Choroid plexus epithelial cell (primary cell): ENCODE results near the gene TRMU.
A peak's percentile ranks its signal among the peaks of the same experiment; 100 is the strongest.

Experiments
- DNase-seq: peaks from one replicate; pipeline ENCODE4 v3.0.0-alpha.2; 2010; ENCODE audit warnings: low read depth
- H3K4me3 ChIP-seq: 2 replicates; pipeline ENCODE4 v1.5.1; 2011; ENCODE audit warnings: low read depth, mild to moderate bottlenecking, control low read depth, low read length, moderate library complexity
- TF ChIP-seq, protein P1 (sequence below): conservative IDR thresholded peaks from 2 replicates; pipeline ENCODE4 v1.5.1; 2011; ENCODE audit warnings: low read depth, mild to moderate bottlenecking, control low read depth, inconsistent platforms, low read length, moderate library complexity

Gene TRMU

DNA sequence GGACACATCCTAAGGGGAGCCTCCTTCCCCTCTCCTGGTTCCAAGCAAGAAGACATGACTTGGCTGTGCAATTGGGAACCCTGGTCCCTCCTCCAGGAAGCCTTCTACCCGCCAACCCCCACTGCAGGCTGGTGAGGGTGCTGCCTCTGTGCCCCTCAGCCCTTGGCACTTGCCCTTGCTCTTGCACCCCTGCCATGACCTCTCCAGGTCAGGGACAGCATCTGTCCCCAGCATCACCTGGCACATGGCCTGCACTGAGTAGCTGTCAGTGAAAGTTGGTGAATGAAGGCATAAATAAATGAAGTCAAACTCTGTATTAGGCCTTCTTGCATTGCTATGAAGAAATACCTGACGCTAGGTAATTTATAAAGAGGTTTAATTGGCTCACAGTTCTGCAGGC is 40.7 kb upstream of the TRMU start:
- TF ChIP-seq, protein P1, sequence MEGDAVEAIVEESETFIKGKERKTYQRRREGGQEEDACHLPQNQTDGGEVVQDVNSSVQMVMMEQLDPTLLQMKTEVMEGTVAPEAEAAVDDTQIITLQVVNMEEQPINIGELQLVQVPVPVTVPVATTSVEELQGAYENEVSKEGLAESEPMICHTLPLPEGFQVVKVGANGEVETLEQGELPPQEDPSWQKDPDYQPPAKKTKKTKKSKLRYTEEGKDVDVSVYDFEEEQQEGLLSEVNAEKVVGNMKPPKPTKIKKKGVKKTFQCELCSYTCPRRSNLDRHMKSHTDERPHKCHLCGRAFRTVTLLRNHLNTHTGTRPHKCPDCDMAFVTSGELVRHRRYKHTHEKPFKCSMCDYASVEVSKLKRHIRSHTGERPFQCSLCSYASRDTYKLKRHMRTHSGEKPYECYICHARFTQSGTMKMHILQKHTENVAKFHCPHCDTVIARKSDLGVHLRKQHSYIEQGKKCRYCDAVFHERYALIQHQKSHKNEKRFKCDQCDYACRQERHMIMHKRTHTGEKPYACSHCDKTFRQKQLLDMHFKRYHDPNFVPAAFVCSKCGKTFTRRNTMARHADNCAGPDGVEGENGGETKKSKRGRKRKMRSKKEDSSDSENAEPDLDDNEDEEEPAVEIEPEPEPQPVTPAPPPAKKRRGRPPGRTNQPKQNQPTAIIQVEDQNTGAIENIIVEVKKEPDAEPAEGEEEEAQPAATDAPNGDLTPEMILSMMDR, result no peak
- no peak overlapping the region for H3K4me3 ChIP-seq
- no peak for DNase-seq

GRCh38 chr22:46295277-46295971 is 40.1 kb upstream of the TRMU start:
- H3K4me3 ChIP-seq, result no peak overlapping the region

DNA sequence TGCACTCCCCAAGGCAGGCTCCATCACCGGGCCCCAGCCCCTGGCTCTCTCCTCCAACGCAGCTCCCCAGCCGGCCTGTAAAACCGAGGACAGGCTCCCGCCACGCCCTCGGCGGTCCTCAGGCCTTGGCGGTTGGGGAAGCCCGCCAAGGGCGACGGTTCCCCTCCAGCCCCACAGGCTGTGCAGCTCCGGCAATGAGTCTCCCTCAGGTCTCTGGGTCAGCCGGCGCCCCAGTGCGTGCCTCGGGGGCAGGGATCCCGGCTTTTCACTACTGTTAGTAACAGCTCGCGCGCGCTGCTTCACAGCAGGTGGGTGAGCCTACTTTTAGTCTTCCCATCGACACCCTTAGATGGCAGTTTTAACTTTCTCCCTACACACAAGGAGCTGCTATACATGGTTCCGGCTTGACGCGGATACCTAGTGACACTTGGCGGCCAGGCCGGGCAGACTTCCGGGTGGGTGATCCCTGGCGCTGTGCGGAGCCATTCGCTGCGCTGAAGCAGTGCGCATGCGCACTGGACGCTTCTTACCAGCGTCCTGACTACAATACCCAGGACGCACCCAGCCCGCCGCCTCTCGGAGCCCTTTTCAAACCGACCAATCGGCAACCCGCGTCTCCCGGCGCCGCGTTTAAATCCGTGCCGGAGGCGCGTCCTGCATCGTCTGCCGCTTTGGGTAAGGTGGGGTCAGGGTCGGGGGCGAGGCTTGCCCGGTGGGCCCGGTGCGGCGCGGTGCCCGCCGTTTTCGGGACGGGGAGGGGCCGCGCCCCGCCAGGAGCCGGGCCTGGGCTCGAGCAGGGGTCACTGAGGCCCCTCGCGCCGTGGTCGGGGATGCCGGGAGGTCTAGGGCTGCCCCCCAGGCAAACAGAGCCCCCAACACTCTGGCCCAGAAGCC is 39.0 kb upstream of the TRMU start, which contains the start of gene GTSE1:
Gene GTSE1 (plus strand): TSS at position 614 of the 894 bp plus-strand sequence. CDS start 531 bp downstream, outside the sequence.
- H3K4me3 ChIP-seq, result peak within 1 kb of the TSS; percentile 70
- TF ChIP-seq, protein P1, result peak; percentile 9
- peak; percentile 98 for DNase-seq

More at GRCh38 chr22:46295277-46295971, 40.1 kb upstream of the TRMU start:
- no peak for DNase-seq
- TF ChIP-seq, protein P1, result no peak

DNA sequence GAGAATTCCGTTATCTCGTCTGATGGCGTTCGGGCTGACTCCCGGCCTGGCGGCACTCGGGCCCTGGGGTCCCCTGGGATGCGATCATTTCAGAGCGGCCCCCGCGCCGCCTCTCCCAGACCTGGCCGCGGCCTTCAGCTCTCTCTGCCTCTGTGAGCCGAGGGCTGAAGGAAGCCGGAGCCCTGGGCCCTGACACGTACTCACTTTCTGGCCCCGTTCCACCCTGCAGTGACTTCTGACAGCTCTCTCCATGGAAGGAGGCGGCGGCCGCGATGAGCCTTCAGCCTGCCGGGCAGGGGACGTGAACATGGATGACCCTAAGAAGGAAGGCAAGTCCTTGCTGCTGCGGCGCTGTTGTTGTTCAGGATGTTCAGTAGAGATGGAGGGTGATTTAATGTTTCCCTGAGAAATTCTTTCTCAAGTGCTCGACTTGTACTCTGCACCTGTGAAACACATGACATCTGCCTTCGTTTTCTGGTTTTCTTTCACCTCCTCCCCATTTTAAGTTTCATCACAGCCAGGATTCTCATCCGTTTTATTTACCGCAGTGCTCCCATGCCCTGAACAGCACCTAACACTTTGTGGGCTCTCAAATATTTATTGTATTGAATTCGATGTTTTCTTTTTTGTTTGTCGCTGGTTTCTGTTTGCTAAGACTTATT is 38.2 kb upstream of the TRMU start:
- DNase-seq, result peak; percentile 22
- TF ChIP-seq, protein P1, result no peak
- H3K4me3 ChIP-seq, result peak overlapping the region; percentile 70

- no peak for DNase-seq
- H3K4me3 ChIP-seq, result no peak overlapping the region
- TF ChIP-seq, protein P1, result no peak
Measured at GRCh38 chr22:46299101-46299500, 36.4 kb upstream of the TRMU start.

- TF ChIP-seq, protein P1, result no peak
Measured at GRCh38 chr22:46300491-46300890, 35.0 kb upstream of the TRMU start.

More at GRCh38 chr22:46300491-46300890, 35.0 kb upstream of the TRMU start:
- H3K4me3 ChIP-seq, result no peak overlapping the region
- no peak for DNase-seq
